Measurements from ENCODE around the gene CHCHD4. TPM values are rescaled to one million over a fixed set of nuclear protein-coding genes. Genes with fewer than 3 reads are reported as not detected.
"Not testable (repeated sequence)": the region's sequence is repeated elsewhere in the genome, so short reads cannot be mapped to it uniquely, and the experiment has no call there.

CHCHD4 gene
- total and polyA plus RNA-seq, 9 donors, result 10.1 to 22.2 (median 12.2) TPM

- no peak for DNase-seq
- WGBS, 3 donors, result 78 to 85% (median 84%) methylated on average over 5 of the region's 5 CpGs
Measured at GRCh38 chr3:14082108-14082657, 42.5 kb downstream of the CHCHD4 start.

GRCh38 chr3:14077310-14077709 is 47.4 kb downstream of the CHCHD4 start:
- Histone ChIP-seq H3K36me3 (no peaks in the 10 kb centered on the region), H3K4me1 (ENCODE audit: insufficient read depth) (no peaks in the 10 kb centered on the region), H3K4me3 (no peak overlapping the region), H3K27ac (no peak overlapping the region), H3K9me3 (no peaks in the 10 kb centered on the region), H3K27me3 (no peaks in the 10 kb centered on the region)
- intact Hi-C loops (cut with DNase I), result no loop called here
- WGBS, 3 donors, result 93 to 96% (median 96%) methylated on average over 1 of the region's 1 CpG
- TF ChIP-seq CTCF (IDR thresholded peaks at IDR 0.05) (no peak), EP300 (IDR thresholded peaks at IDR 0.05) (no peak), POLR2A (IDR thresholded peaks at IDR 0.05) (no peak)
- no peak for DNase-seq

More at GRCh38 chr3:14082108-14082657, 42.5 kb downstream of the CHCHD4 start:
- H3K9me3 ChIP-seq, result no peaks in the 10 kb centered on the region
- H3K4me1 ChIP-seq (ENCODE audit: insufficient read depth), result no peaks in the 10 kb centered on the region
- intact Hi-C loops (cut with DNase I), result no loop called here
- no peaks in the 10 kb centered on the region for H3K27me3 ChIP-seq
- H3K4me3 ChIP-seq, result no peak overlapping the region
- TF ChIP-seq POLR2A (IDR thresholded peaks at IDR 0.05) (no peak), EP300 (IDR thresholded peaks at IDR 0.05) (no peak), CTCF (IDR thresholded peaks at IDR 0.05) (no peak)
- no peaks in the 10 kb centered on the region for H3K36me3 ChIP-seq
- no peak overlapping the region for H3K27ac ChIP-seq

GRCh38 chr3:14075233-14075632 is 49.4 kb downstream of the CHCHD4 start:
- intact Hi-C loops (cut with DNase I); H3K9me3 ChIP-seq; H3K4me3 ChIP-seq; DNase-seq; H3K27ac ChIP-seq; H3K4me1 ChIP-seq (ENCODE audit: insufficient read depth); H3K36me3 ChIP-seq; H3K27me3 ChIP-seq: not testable (repeated sequence)
- 75 to 85% (median 79%) methylated on average over 3 of the region's 3 CpGs for WGBS, 3 donors

GRCh38 chr3:14064910-14065309 is 59.8 kb downstream of the CHCHD4 start:
- H3K36me3 ChIP-seq, result no peaks in the 10 kb centered on the region
- WGBS, 3 donors, result 58 to 66% (median 64%) methylated on average over 2 to 4 of the region's 4 CpGs
- H3K4me3 ChIP-seq, result no peak overlapping the region
- H3K27ac ChIP-seq, result no peak overlapping the region
- no peaks in the 10 kb centered on the region for H3K9me3 ChIP-seq
- DNase-seq, result no peak
- intact Hi-C loops (cut with DNase I), result no loop called here
- H3K4me1 ChIP-seq (ENCODE audit: insufficient read depth), result no peaks in the 10 kb centered on the region
- no peaks in the 10 kb centered on the region for H3K27me3 ChIP-seq
- no peak for TF ChIP-seq POLR2A (IDR thresholded peaks at IDR 0.05)
- TF ChIP-seq EP300 (IDR thresholded peaks at IDR 0.05), result no peak
- no peak for TF ChIP-seq CTCF (IDR thresholded peaks at IDR 0.05)

- H3K36me3 ChIP-seq, result no peaks in the 10 kb centered on the region
- no peak for DNase-seq
- no peaks in the 10 kb centered on the region for H3K27me3 ChIP-seq
- no peak overlapping the region for H3K27ac ChIP-seq
- intact Hi-C loops (cut with DNase I), result no loop called here
- 84 to 90% (median 88%) methylated on average over 2 of the region's 2 CpGs for WGBS, 3 donors
- no peak overlapping the region for H3K4me3 ChIP-seq
- no peaks in the 10 kb centered on the region for H3K4me1 ChIP-seq (ENCODE audit: insufficient read depth)
- no peaks in the 10 kb centered on the region for H3K9me3 ChIP-seq
- TF ChIP-seq POLR2A (IDR thresholded peaks at IDR 0.05) (no peak), EP300 (IDR thresholded peaks at IDR 0.05) (no peak), CTCF (IDR thresholded peaks at IDR 0.05) (no peak)
Measured at GRCh38 chr3:14063152-14063551, 61.5 kb downstream of the CHCHD4 start.

Other genes with a start within 250 kb of the CHCHD4 start
- gene WNT7A, start 244.8 kb downstream of the CHCHD4 start, total RNA-seq, result under 1 TPM in 3 of 7 donors, not detected in 4; 0.22 to 0.83 (median 0.34) TPM
- gene WNT7A, start 244.8 kb downstream of the CHCHD4 start, polyA plus RNA-seq, result not detected
- 10 to 100 TPM; 72.0 to 100.0 (median 87.3) TPM for gene TMEM43, start 182 bp upstream of the CHCHD4 start, total RNA-seq
- 100 to 1,000 TPM in 1 of 2 donors, 10 to 100 TPM in 1; 82.3 to 104 TPM for gene TMEM43, start 182 bp upstream of the CHCHD4 start, polyA plus RNA-seq
- gene XPC, start 53.7 kb upstream of the CHCHD4 start, total RNA-seq, result 10 to 100 TPM; 38.7 to 50.8 (median 40.6) TPM
- gene XPC, start 53.7 kb upstream of the CHCHD4 start, polyA plus RNA-seq, result 10 to 100 TPM; 36.2 to 63.1 TPM
- 10 to 100 TPM in 3 of 7 donors, 1 to 10 TPM in 4; 7.9 to 12.0 (median 9.7) TPM for gene LSM3, start 53.9 kb upstream of the CHCHD4 start, total RNA-seq
- gene LSM3, start 53.9 kb upstream of the CHCHD4 start, polyA plus RNA-seq, result 10 to 100 TPM; 11.2 to 18.6 TPM

Data from ovary (tissue), 9 donors.